HEK293 (cell line): ENCODE results near the gene PTPRG.

Experiments
- CTCF ChIP-seq: fragments of 450-650 bp; formaldehyde crosslinking; IDR thresholded peaks from 2 replicates; pipeline ENCODE4 v1.5.1; 2016; ENCODE audit warnings: missing biosample characterization, missing genetic modification characterization
- HIC1 ChIP-seq: fragments of 450-650 bp; formaldehyde crosslinking; IDR thresholded peaks from 2 replicates; pipeline ENCODE4 v1.5.1; 2016; ENCODE audit warnings: missing biosample characterization, missing genetic modification characterization
- PBX3 ChIP-seq: sonication (generic); formaldehyde crosslinking; IDR thresholded peaks from 2 replicates; pipeline ENCODE4 v1.8.1; 2022; ENCODE audit warnings: mild to moderate bottlenecking, moderate library complexity, missing genetic modification reagents
- REST ChIP-seq: fragments of 450-650 bp; formaldehyde crosslinking; IDR thresholded peaks from 2 replicates; pipeline ENCODE4 v1.5.1; 2016; ENCODE audit warnings: missing biosample characterization, missing genetic modification characterization
- TCF7L2 ChIP-seq: IDR thresholded peaks from 2 replicates; pipeline ENCODE4 v1.6.1; 2011; ENCODE audit warnings: low read depth, mild to moderate bottlenecking, inconsistent platforms, low read length, moderate library complexity, borderline replicate concordance
- ZNF398 ChIP-seq: fragments of 450-650 bp; formaldehyde crosslinking; IDR thresholded peaks from 2 replicates; pipeline ENCODE4 v1.5.1; 2017; ENCODE audit warnings: missing biosample characterization, missing genetic modification characterization
- ZNF473 ChIP-seq: fragments of 450-650 bp; formaldehyde crosslinking; IDR thresholded peaks from 2 replicates; pipeline ENCODE4 v1.5.1; 2017; ENCODE audit warnings: missing biosample characterization, missing genetic modification characterization

- TF ChIP-seq ZNF398 (tag by site-specific recombination) (no peak), CTCF (tag by site-specific recombination) (no peak), TCF7L2 (no peak), HIC1 (tag by site-specific recombination) (no peak), ZNF473 (no peak), REST (tag by site-specific recombination) (no peak), PBX3 (CRISPR knock-in tag) (no peak)
Observed at GRCh38 chr3:62003835-62004234, 442.5 kb downstream of the PTPRG start.
